ENCODE results near the gene BBX. TPM values are rescaled to one million over a fixed set of nuclear protein-coding genes. Genes with fewer than 3 reads are reported as not detected.

Gene BBX
- total and polyA plus RNA-seq, 7 experiments from 2014 or later = 44.3 to 120 (median 93.4) TPM

DNA sequence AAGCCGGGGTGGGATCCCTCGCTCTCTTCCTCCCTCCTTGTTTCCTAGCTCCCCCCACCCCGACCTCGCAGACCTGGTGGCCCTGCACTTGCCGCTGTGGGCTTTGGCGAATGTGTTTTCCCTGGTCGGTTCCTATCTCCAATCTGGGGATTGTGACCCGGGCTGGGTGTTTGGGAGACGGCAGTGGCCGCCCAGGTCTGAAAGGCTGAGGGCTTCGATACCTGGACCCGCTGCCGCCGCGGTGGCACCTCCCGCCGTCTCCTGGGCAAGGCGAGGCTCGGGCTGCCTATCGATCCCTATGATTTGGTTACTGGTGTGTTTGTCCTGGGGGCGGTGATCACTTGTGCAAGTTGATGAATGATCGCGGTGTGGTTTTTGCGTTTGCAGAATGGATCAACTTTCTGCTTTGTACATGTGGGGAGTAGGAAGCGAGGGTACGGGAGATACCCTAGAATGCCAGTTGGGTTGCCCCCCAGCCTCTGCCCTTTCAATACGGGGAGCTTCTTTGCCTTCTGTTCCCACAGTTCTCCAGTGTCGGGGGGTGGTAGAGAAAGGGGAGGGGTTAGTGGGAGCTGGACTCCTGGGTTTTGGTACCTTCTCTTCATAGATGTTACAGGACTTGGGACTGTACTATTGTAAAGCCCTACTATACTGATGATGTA lies 3.0 kb downstream of the BBX start:
- no peaks in the 10 kb centered on the region for H3K27me3 ChIP-seq (ENCODE audit: control insufficient read depth in 2 of 2, insufficient read depth in 2 of 2, low read length in 2 of 2)
- ChIA-PET POLR2A (interaction anchor here (0.8 to 1.1 kb wide), 2 partner anchors 33 to 73 kb away, joined by 3 read pairs; no protein-coding TSS in a partner anchor), CTCF (interaction anchor here (0.7 kb wide), 1 partner anchor 885 kb away, joined by 3 read pairs; no protein-coding TSS in a partner anchor)
- ATAC-seq (no peak), DNase-seq (peak in 7 of 9 donors; percentile 1 to 36 (median 10))
- Mint-ChIP-seq H3K27me3 (peaks cover 0 to 2% (median 0%) of the 10 kb centered on the region in 5 donors), H3K4me3 (peak overlapping the region; percentile 75 to 99 (median 96)), H3K36me3 (peaks cover 0 to 19% (median 11%) of the 10 kb centered on the region in 5 donors), H3K4me1 (peaks cover 28 to 61% (median 54%) of the 10 kb centered on the region in 7 donors), H3K27ac (peak overlapping the region; percentile 72 to 97 (median 91)), H3K9me3 (peaks cover 0 to 3% (median 0%) of the 10 kb centered on the region in 11 donors)
- H3K36me3 ChIP-seq (ENCODE audit: control insufficient read depth in 2 of 3, insufficient read depth in 3 of 3, low read length in 3 of 3) = peaks cover 0 to 12% (median 0%) of the 10 kb centered on the region in 3 experiments
- H3K4me1 ChIP-seq (ENCODE audit: control insufficient read depth in 2 of 2, insufficient read depth in 2 of 2, low read length in 2 of 2) = peaks cover 9 to 14% of the 10 kb centered on the region in 2 donors
- intact Hi-C loops (cut with micrococcal nuclease) = loop anchor here (1.0 to 10.0 kb wide), 3 partner anchors 14 to 1063 kb away; partner anchors contain the start of genes CIP2A (in 1 of the 2) and DZIP3 (in 1 of the 2)
- no peaks in the 10 kb centered on the region for H3K9me3 ChIP-seq (ENCODE audit: control insufficient read depth in 2 of 3, low read length in 3 of 3)
- peak overlapping the region; percentile 82 for H3K4me3 ChIP-seq (ENCODE audit: low read length)
- peak overlapping the region; percentile 91 for H3K27ac ChIP-seq (ENCODE audit: low read depth, low read length)

DNA sequence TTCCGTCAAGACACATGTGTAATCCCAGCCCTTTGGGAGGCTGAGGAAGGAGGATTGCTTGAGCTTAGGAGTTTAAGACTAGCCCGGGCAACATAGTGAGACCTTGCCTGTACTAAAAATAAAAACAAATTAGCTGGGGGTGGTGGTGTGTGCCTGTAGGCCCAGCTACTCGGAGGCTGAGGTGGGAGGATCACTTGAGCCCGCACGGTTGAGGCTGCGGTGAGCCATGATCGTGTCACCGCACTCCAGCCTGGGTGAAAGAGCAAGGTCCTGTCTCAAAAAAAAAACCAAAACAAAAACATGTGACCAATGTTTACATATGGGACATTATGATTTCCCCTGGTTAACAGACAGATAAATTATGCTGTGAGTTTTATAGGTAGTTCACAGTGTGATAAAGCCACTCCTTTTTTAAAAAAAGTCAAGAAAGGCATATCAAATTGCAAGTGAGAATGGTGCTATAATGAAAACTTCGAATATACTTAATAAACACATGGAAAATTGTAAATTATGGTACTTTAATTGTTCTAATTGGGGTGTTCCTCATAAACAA lies 9.2 kb downstream of the BBX start:
- H3K4me3 ChIP-seq (ENCODE audit: low read length) = no peak overlapping the region
- H3K9me3 ChIP-seq (ENCODE audit: control insufficient read depth in 2 of 3, low read length in 3 of 3) = no peaks in the 10 kb centered on the region
- Mint-ChIP-seq H3K4me1 (peaks cover 6 to 76% (median 52%) of the 10 kb centered on the region in 7 donors), H3K36me3 (peaks cover 0 to 27% (median 11%) of the 10 kb centered on the region in 5 donors), H3K27me3 (peaks cover 0 to under 1% (median 0%) of the 10 kb centered on the region in 5 donors), H3K27ac (peak overlapping the region in 1 of 9 donors; percentile 27), H3K9me3 (no peaks in the 10 kb centered on the region), H3K4me3 (no peak overlapping the region)
- CTCF ChIA-PET = interaction anchor here (0.8 kb wide), 1 partner anchor 11 kb away, joined by 3 read pairs; no protein-coding TSS in a partner anchor
- H3K36me3 ChIP-seq (ENCODE audit: control insufficient read depth in 2 of 3, insufficient read depth in 3 of 3, low read length in 3 of 3) = no peaks in the 10 kb centered on the region
- no peak overlapping the region for H3K27ac ChIP-seq (ENCODE audit: low read depth, low read length)
- no peaks in the 10 kb centered on the region for H3K4me1 ChIP-seq (ENCODE audit: control insufficient read depth in 2 of 2, insufficient read depth in 2 of 2, low read length in 2 of 2)
- DNase-seq = no peak
- POLR2A ChIA-PET = interaction anchor here (1.8 kb wide), 1 partner anchor 10 kb away, joined by 5 read pairs; the partner anchor contains the start of gene BBX
- ATAC-seq = no peak
- intact Hi-C loops (cut with micrococcal nuclease) = loop anchor here in 1 of 2 donors (1.0 to 5.0 kb wide), 4 partner anchors 8 to 1310 kb away; no protein-coding TSS in a partner anchor
- H3K27me3 ChIP-seq (ENCODE audit: control insufficient read depth in 2 of 2, insufficient read depth in 2 of 2, low read length in 2 of 2) = no peaks in the 10 kb centered on the region

DNA sequence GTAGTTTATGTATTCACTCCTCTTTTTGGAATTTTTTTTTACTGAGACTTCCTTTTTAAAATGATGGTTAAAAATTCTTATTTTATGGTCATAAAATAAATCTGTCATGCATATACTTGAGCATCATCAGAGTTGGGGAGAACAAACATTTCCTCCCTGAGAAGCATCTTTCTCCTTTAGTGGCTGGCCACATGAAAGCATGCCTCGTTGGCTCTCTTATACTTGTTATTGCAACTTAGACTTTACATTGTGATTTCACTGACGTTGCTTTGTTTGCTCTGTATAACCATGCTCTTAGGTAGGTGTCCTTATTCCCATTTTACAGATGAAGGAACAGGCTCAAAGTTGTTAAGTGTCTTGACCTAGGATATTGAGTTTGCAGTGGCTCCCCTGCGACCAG lies 18.1 kb downstream of the BBX start:
- Mint-ChIP-seq H3K27ac (no peak overlapping the region), H3K9me3 (no peaks in the 10 kb centered on the region), H3K4me1 (peaks cover 5 to 60% (median 41%) of the 10 kb centered on the region in 7 donors), H3K4me3 (no peak overlapping the region), H3K27me3 (no peaks in the 10 kb centered on the region), H3K36me3 (peaks cover 0 to 10% (median 4%) of the 10 kb centered on the region in 5 donors)
- peak in 4 of 9 donors; percentile 1 to 28 (median 20) for DNase-seq
- no peaks in the 10 kb centered on the region for H3K36me3 ChIP-seq (ENCODE audit: control insufficient read depth in 2 of 3, insufficient read depth in 3 of 3, low read length in 3 of 3)
- POLR2A ChIA-PET = no interaction called here
- no peaks in the 10 kb centered on the region for H3K9me3 ChIP-seq (ENCODE audit: control insufficient read depth in 2 of 3, low read length in 3 of 3)
- no peak overlapping the region for H3K27ac ChIP-seq (ENCODE audit: low read depth, low read length)
- H3K4me3 ChIP-seq (ENCODE audit: low read length) = no peak overlapping the region
- no peak for ATAC-seq
- peaks cover 0 to 3% of the 10 kb centered on the region in 2 donors for H3K4me1 ChIP-seq (ENCODE audit: control insufficient read depth in 2 of 2, insufficient read depth in 2 of 2, low read length in 2 of 2)
- CTCF ChIA-PET = interaction anchor here (0.7 kb wide), 1 partner anchor 269 kb away, joined by 7 read pairs; no protein-coding TSS in a partner anchor
- no peaks in the 10 kb centered on the region for H3K27me3 ChIP-seq (ENCODE audit: control insufficient read depth in 2 of 2, insufficient read depth in 2 of 2, low read length in 2 of 2)
- intact Hi-C loops (cut with micrococcal nuclease) = loop anchor here (1.0 to 5.0 kb wide), 2 partner anchors 10 to 269 kb away; no protein-coding TSS in a partner anchor

DNA sequence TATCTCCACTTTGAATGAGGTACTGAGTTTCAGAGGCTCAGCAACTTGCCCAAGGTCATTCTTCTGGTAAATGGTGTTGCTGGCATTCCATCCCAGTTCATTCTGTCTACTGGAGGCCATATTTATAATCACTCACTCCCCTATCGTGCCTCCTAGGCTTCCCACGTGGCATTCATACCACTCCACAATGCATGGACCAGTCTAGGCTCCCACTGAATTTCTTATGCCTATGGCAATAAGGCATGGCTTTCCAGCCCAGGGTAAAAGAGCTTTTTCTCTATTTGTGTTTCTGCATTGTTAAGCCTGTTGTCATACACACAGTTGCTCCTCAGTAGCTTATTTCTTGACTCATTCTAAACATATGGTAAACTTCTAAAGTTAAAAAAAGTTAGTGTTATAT lies 19.9 kb downstream of the BBX start:
- H3K9me3 Mint-ChIP-seq = no peaks in the 10 kb centered on the region
- ChIA-PET POLR2A (no interaction called here), CTCF (interaction anchor here (0.7 to 1.3 kb wide), 5 partner anchors 11 to 312 kb away, joined by 3 read pairs; no protein-coding TSS in a partner anchor)
- H3K4me3 Mint-ChIP-seq = no peak overlapping the region
- H3K27me3 Mint-ChIP-seq = no peaks in the 10 kb centered on the region
- H3K27me3 ChIP-seq (ENCODE audit: control insufficient read depth in 2 of 2, insufficient read depth in 2 of 2, low read length in 2 of 2) = no peaks in the 10 kb centered on the region
- H3K4me3 ChIP-seq (ENCODE audit: low read length) = no peak overlapping the region
- peaks cover 5 to 59% (median 46%) of the 10 kb centered on the region in 7 donors for H3K4me1 Mint-ChIP-seq
- peaks cover 0 to 11% (median 3%) of the 10 kb centered on the region in 5 donors for H3K36me3 Mint-ChIP-seq
- H3K27ac Mint-ChIP-seq = peak overlapping the region in 1 of 9 donors; percentile 47
- intact Hi-C loops (cut with micrococcal nuclease) = loop anchor here (1.0 to 5.0 kb wide), 4 partner anchors 270 to 306 kb away; no protein-coding TSS in a partner anchor
- H3K27ac ChIP-seq (ENCODE audit: low read depth, low read length) = no peak overlapping the region
- DNase-seq (no peak), ATAC-seq (no peak)
- no peaks in the 10 kb centered on the region for H3K36me3 ChIP-seq (ENCODE audit: control insufficient read depth in 2 of 3, insufficient read depth in 3 of 3, low read length in 3 of 3)
- peaks cover 0 to 3% of the 10 kb centered on the region in 2 donors for H3K4me1 ChIP-seq (ENCODE audit: control insufficient read depth in 2 of 2, insufficient read depth in 2 of 2, low read length in 2 of 2)
- no peaks in the 10 kb centered on the region for H3K9me3 ChIP-seq (ENCODE audit: control insufficient read depth in 2 of 3, low read length in 3 of 3)

DNA sequence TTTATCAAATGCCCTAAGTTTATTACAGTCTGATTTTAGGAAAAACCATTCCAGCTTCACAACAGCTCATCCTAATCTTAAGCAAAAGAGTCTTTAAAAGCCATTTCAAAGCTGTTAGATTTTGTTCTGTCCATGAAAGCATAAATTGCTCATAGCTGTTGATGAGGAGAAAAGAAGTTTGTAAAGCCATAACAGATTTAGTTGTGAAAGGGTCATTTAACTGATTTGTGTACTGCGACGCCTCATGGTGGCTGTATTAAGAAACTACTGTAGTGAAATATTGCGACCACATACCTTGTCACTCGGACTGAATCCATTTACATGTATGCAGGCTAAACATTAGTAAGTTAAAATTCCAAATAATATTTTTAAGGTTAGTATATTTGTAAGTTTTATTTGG lies 20.9 kb downstream of the BBX start:
- intact Hi-C loops (cut with micrococcal nuclease) = loop anchor here (1.0 to 5.0 kb wide), 4 partner anchors 271 to 307 kb away; no protein-coding TSS in a partner anchor
- peak; percentile 36 for ATAC-seq
- Mint-ChIP-seq H3K36me3 (peaks cover 3 to 18% (median 9%) of the 10 kb centered on the region in 5 donors), H3K4me1 (peaks cover 5 to 65% (median 51%) of the 10 kb centered on the region in 7 donors), H3K27me3 (no peaks in the 10 kb centered on the region), H3K9me3 (peaks cover 0 to 6% (median 1%) of the 10 kb centered on the region in 11 donors), H3K27ac (no peak overlapping the region), H3K4me3 (no peak overlapping the region)
- H3K9me3 ChIP-seq (ENCODE audit: control insufficient read depth in 2 of 3, low read length in 3 of 3) = no peaks in the 10 kb centered on the region
- no peaks in the 10 kb centered on the region for H3K27me3 ChIP-seq (ENCODE audit: control insufficient read depth in 2 of 2, insufficient read depth in 2 of 2, low read length in 2 of 2)
- DNase-seq = no peak
- ChIA-PET CTCF (interaction anchor here (1.1 to 1.3 kb wide), 4 partner anchors 12 to 313 kb away, joined by 3 read pairs; no protein-coding TSS in a partner anchor), POLR2A (no interaction called here)
- H3K4me3 ChIP-seq (ENCODE audit: low read length) = no peak overlapping the region
- H3K27ac ChIP-seq (ENCODE audit: low read depth, low read length) = no peak overlapping the region
- peaks cover 0 to 3% of the 10 kb centered on the region in 2 donors for H3K4me1 ChIP-seq (ENCODE audit: control insufficient read depth in 2 of 2, insufficient read depth in 2 of 2, low read length in 2 of 2)
- no peaks in the 10 kb centered on the region for H3K36me3 ChIP-seq (ENCODE audit: control insufficient read depth in 2 of 3, insufficient read depth in 3 of 3, low read length in 3 of 3)

DNA sequence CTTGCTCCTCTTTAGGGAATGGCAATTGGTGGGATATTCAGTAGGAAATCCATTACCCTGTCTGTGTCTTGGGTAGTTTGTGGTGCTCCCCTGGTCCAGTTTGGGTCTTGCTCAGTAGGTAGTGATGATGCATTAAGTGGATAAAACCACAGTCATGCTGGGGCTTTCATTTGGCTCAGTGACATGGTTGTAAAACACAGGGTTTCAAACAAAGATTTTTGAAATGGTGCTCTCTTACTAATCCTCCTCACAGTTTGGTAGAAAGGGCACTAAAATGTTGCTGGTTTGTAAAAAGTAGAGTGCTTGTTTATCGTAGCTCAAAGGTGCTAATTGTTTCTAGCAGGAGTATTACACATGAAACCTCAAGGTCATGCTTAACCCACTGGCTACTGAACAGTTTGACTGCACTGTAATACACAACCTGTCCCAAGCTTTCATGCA lies 22.9 kb downstream of the BBX start:
- ChIA-PET POLR2A (no interaction called here), CTCF (no interaction called here)
- H3K4me1 ChIP-seq (ENCODE audit: control insufficient read depth in 2 of 2, insufficient read depth in 2 of 2, low read length in 2 of 2) = peaks cover 0 to 3% of the 10 kb centered on the region in 2 donors
- H3K36me3 ChIP-seq (ENCODE audit: control insufficient read depth in 2 of 3, insufficient read depth in 3 of 3, low read length in 3 of 3) = no peaks in the 10 kb centered on the region
- Mint-ChIP-seq H3K9me3 (peaks cover 0 to 6% (median 1%) of the 10 kb centered on the region in 11 donors), H3K4me3 (no peak overlapping the region), H3K4me1 (peaks cover 8 to 70% (median 52%) of the 10 kb centered on the region in 7 donors), H3K27me3 (no peaks in the 10 kb centered on the region), H3K36me3 (peaks cover 7 to 25% (median 17%) of the 10 kb centered on the region in 5 donors), H3K27ac (no peak overlapping the region)
- no peak overlapping the region for H3K4me3 ChIP-seq (ENCODE audit: low read length)
- intact Hi-C loops (cut with micrococcal nuclease) = loop anchor here in 1 of 2 donors (2.0 kb wide), 1 partner anchor 13 kb away; no protein-coding TSS in a partner anchor
- no peak overlapping the region for H3K27ac ChIP-seq (ENCODE audit: low read depth, low read length)
- no peak for ATAC-seq
- no peaks in the 10 kb centered on the region for H3K9me3 ChIP-seq (ENCODE audit: control insufficient read depth in 2 of 3, low read length in 3 of 3)
- no peak for DNase-seq
- no peaks in the 10 kb centered on the region for H3K27me3 ChIP-seq (ENCODE audit: control insufficient read depth in 2 of 2, insufficient read depth in 2 of 2, low read length in 2 of 2)

All from naive thymus-derived CD4-positive, alpha-beta T cell (primary cell).